OCI-LY3 (cell line): ENCODE measurements around the gene NME8.

ENCODE experiments used
- CTCF ChIP-seq: fragments of 200-600, 300-600 bp; sonication (generic); IDR thresholded peaks from 2 replicates; pipeline ENCODE4 v1.5.1; 2014; ENCODE audit warnings: antibody characterized with exemption, low read length, low read depth
- EZH2phosphoT487 ChIP-seq: fragments of 200-600 bp; shearing (Covaris generic); IDR thresholded peaks from 2 replicates; pipeline ENCODE4 v1.6.1; 2018; ENCODE audit warnings: antibody characterized with exemption, mixed run types, low read depth

- TF ChIP-seq CTCF (no peak), EZH2phosphoT487 (no peak)
Measured at GRCh38 chr7:37899712-37900247, 51.4 kb downstream of the NME8 start.
